Breast epithelium (tissue), 4 donors: Measurements from ENCODE around the gene RAB9B. TPM values are rescaled to one million over a fixed set of nuclear protein-coding genes. Genes with fewer than 3 reads are reported as not detected.
"Not testable (repeated sequence)": the region's sequence is repeated elsewhere in the genome, so short reads cannot be mapped to it uniquely, and the experiment has no call there.

Experiments
- DNase-seq, 2 donors: peaks; one replicate each; pipeline ENCODE4 v3.0.0-alpha.2; 2019; ENCODE audit warnings: low spot score in 2 of 2
- H3K27ac ChIP-seq, 2 donors: fragments of 200-600 bp; sonication (generic) in 1 of 2; one replicate each; pipeline ENCODE4 v1.5.1; 2016 to 2019; ENCODE audit warnings: mild to moderate bottlenecking in 1 of 2
- H3K27me3 ChIP-seq, 2 donors: fragments of 200-600 bp; sonication (generic) in 1 of 2; one replicate each; pipeline versions ENCODE4 v1.5.1 to v1.6.0; 2017 to 2019; ENCODE audit warnings: control low read depth in 1 of 2, mild to moderate bottlenecking in 1 of 2
- H3K36me3 ChIP-seq: fragments of 200-600 bp; one replicate; pipeline ENCODE4 v1.5.1; 2019
- H3K4me1 ChIP-seq, 2 donors: fragments of 200-600 bp; sonication (generic); one replicate each; pipeline ENCODE4 v1.5.1; 2016 to 2019; ENCODE audit warnings: control low read depth in 1 of 2
- H3K4me3 ChIP-seq, 3 donors: fragments of 200-600 bp; sonication (generic); 1 replicate in 2 of 3; 2 replicates in 1 of 3; pipeline ENCODE4 v1.5.1; 2016 to 2019; ENCODE audit warnings: mild to moderate bottlenecking in 3 of 3, moderate library complexity in 2 of 3
- H3K9me3 ChIP-seq, 2 donors: fragments of 200-600 bp; sonication (generic) in 1 of 2; one replicate each; pipeline ENCODE4 v1.5.1; 2016 to 2019; ENCODE audit warnings: control low read depth in 1 of 2
- CTCF ChIP-seq, 3 donors: fragments of 450-650 bp; IDR thresholded peaks; one replicate each; pipeline ENCODE4 v1.5.1; 2016 to 2017; ENCODE audit warnings: antibody characterized with exemption in 3 of 3, mild to moderate bottlenecking in 3 of 3, moderate library complexity in 3 of 3
- POLR2A ChIP-seq: fragments of 450-650 bp; IDR thresholded peaks from one replicate; pipeline ENCODE4 v1.6.1; 2016; ENCODE audit warnings: antibody characterized with exemption, mild to moderate bottlenecking, moderate library complexity
- POLR2AphosphoS5 ChIP-seq, 3 donors: sonication (generic); formaldehyde crosslinking; IDR thresholded peaks; one replicate each; pipeline ENCODE4 v1.6.1; 2017; ENCODE audit warnings: antibody characterized with exemption in 3 of 3
- intact Hi-C: fragments of 100-400 bp; cut with DNase I; formaldehyde crosslinking; loops from one replicate; pipeline ENCODE4 v1.15.1; 2023; ENCODE audit warnings: low total_unique reads
- total RNA-seq, 3 donors: library from RNA; depleted of rRNA; stranded (reverse); fragments of >200 nt; gene quantifications; one replicate each; pipeline ENCODE4 v1.1.0, GENCODE V29; 2016

RAB9B gene
- total RNA-seq, 3 donors from 2014 or later: 1.3 to 3.4 (median 1.9) TPM

- DNase-seq: no peak
- H3K36me3 ChIP-seq: no peaks in the 10 kb centered on the region
- no peak overlapping the region for H3K4me3 ChIP-seq
- no peaks in the 10 kb centered on the region for H3K9me3 ChIP-seq
- H3K4me1 ChIP-seq: no peaks in the 10 kb centered on the region
- intact Hi-C loops: no loop called here
- TF ChIP-seq POLR2AphosphoS5 (IDR thresholded peaks at IDR 0.05) (no peak), POLR2A (no peak), CTCF (IDR thresholded peaks at IDR 0.05) (no peak)
- peaks cover 0 to 40% of the 10 kb centered on the region in 2 donors for H3K27me3 ChIP-seq
- H3K27ac ChIP-seq: no peak overlapping the region
These were observed 3.5 kb downstream of the RAB9B start for GRCh38 chrX:103828529-103828928.

GRCh38 chrX:103825881-103826280 lies 6.2 kb downstream of the RAB9B start:
- intact Hi-C loops: no loop called here

GRCh38 chrX:103823591-103823990 lies 8.5 kb downstream of the RAB9B start:
- no peak overlapping the region for H3K4me3 ChIP-seq
- no peak for TF ChIP-seq CTCF (IDR thresholded peaks at IDR 0.05)
- no peak for TF ChIP-seq POLR2AphosphoS5 (IDR thresholded peaks at IDR 0.05)
- no peak for TF ChIP-seq POLR2A
- H3K4me1 ChIP-seq: no peaks in the 10 kb centered on the region
- no peaks in the 10 kb centered on the region for H3K9me3 ChIP-seq
- H3K27ac ChIP-seq: no peak overlapping the region
- H3K27me3 ChIP-seq: peaks cover 0 to 26% of the 10 kb centered on the region in 2 donors
- no peaks in the 10 kb centered on the region for H3K36me3 ChIP-seq
- DNase-seq: no peak
- intact Hi-C loops: no loop called here

More at GRCh38 chrX:103825881-103826280, 6.2 kb downstream of the RAB9B start:
- no peaks in the 10 kb centered on the region for H3K36me3 ChIP-seq
- H3K9me3 ChIP-seq: no peaks in the 10 kb centered on the region
- H3K4me1 ChIP-seq: no peaks in the 10 kb centered on the region
- peaks cover 0 to 18% of the 10 kb centered on the region in 2 donors for H3K27me3 ChIP-seq
- H3K27ac ChIP-seq: no peak overlapping the region
- TF ChIP-seq CTCF (IDR thresholded peaks at IDR 0.05) (no peak), POLR2A (no peak), POLR2AphosphoS5 (IDR thresholded peaks at IDR 0.05) (no peak)
- H3K4me3 ChIP-seq: no peak overlapping the region
- no peak for DNase-seq

- H3K4me3 ChIP-seq, H3K27ac ChIP-seq, H3K9me3 ChIP-seq, H3K4me1 ChIP-seq, H3K36me3 ChIP-seq, DNase-seq, intact Hi-C loops: not testable (repeated sequence)
- peaks cover 0 to 26% of the 10 kb centered on the region in 2 donors for H3K27me3 ChIP-seq
These were observed 11.3 kb downstream of the RAB9B start for GRCh38 chrX:103820802-103821201.

GRCh38 chrX:103818842-103819619 lies 13.0 kb downstream of the RAB9B start:
- TF ChIP-seq POLR2AphosphoS5 (IDR thresholded peaks at IDR 0.05): no peak
- TF ChIP-seq CTCF (IDR thresholded peaks at IDR 0.05): no peak
- TF ChIP-seq POLR2A: no peak
- Histone ChIP-seq H3K9me3 (no peaks in the 10 kb centered on the region), H3K4me1 (no peaks in the 10 kb centered on the region), H3K27me3 (peaks cover 0 to 19% of the 10 kb centered on the region in 2 donors), H3K4me3 (no peak overlapping the region), H3K36me3 (no peaks in the 10 kb centered on the region), H3K27ac (no peak overlapping the region)
- intact Hi-C loops: no loop called here
- DNase-seq: no peak
